PC-3 (cell line): ENCODE data around the gene CHAF1B.

Experiments used
- EZH2 ChIP-seq: fragments of 300-600 bp; sonication (generic); IDR thresholded peaks from one replicate; pipeline ENCODE4 v1.6.1; 2017; ENCODE audit warnings: antibody characterized with exemption, mild to moderate bottlenecking, low read length; ENCODE audit not compliant: unreplicated experiment
- TF ChIP-seq, protein P1 (sequence below): fragments of 300-600 bp; sonication (generic); conservative IDR thresholded peaks from 2 replicates; pipeline ENCODE4 v1.5.1; 2017; ENCODE audit warnings: antibody characterized with exemption, low read depth, mild to moderate bottlenecking, low read length

DNA sequence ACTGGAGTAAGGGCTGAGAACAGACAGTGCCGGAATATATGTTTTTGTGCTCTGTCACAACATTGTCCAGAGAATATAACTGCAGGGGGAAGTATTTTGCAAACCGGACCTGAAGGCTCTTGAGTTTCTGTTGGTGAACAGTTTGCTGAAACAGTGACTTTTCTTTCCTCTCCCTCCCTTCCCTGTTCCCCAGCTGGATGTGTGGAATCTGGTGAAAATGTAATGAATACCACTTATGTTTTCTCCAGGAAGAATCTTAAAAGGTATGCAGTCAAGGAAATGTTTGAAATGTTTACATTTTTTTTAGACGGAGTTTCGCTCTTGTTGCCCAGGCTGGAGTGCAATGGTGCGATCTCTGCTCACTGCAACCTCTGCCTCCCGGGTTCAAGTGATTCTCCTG lies 23.4 kb downstream of the CHAF1B start:
- TF ChIP-seq, protein P1, sequence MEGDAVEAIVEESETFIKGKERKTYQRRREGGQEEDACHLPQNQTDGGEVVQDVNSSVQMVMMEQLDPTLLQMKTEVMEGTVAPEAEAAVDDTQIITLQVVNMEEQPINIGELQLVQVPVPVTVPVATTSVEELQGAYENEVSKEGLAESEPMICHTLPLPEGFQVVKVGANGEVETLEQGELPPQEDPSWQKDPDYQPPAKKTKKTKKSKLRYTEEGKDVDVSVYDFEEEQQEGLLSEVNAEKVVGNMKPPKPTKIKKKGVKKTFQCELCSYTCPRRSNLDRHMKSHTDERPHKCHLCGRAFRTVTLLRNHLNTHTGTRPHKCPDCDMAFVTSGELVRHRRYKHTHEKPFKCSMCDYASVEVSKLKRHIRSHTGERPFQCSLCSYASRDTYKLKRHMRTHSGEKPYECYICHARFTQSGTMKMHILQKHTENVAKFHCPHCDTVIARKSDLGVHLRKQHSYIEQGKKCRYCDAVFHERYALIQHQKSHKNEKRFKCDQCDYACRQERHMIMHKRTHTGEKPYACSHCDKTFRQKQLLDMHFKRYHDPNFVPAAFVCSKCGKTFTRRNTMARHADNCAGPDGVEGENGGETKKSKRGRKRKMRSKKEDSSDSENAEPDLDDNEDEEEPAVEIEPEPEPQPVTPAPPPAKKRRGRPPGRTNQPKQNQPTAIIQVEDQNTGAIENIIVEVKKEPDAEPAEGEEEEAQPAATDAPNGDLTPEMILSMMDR, result no peak
- no peak for TF ChIP-seq EZH2
